Activated CD8-positive, alpha-beta T cell treated with anti-CD3 and anti-CD28 coated beads for 36 hours (primary cell): ENCODE measurements around the gene PDLIM7. TPM values are rescaled to one million over a fixed set of nuclear protein-coding genes. Genes with fewer than 3 reads are reported as not detected.

Experiments
- ATAC-seq: fragments of 200-7000 bp; cut with Tn5 transposase; one replicate; pipeline ENCODE4 v1.10.0; 2021; ENCODE audit warnings: mild to moderate bottlenecking, moderate library complexity
- CTCF ChIA-PET: fragments of 350-600 bp; sonication (Branson Sonifier 250); formaldehyde crosslinking; loops from one replicate; lab custom pipeline; 2021; ENCODE audit warnings: antibody characterized with exemption; lab: Charles Lee
- POLR2A ChIA-PET: fragments of 350-600 bp; sonication (Branson Sonifier 250); formaldehyde crosslinking; loops from one replicate; lab custom pipeline; 2021; ENCODE audit warnings: antibody characterized with exemption; lab: Charles Lee
- DNase-seq: peaks from one replicate; pipeline ENCODE4 v3.0.0-alpha.2; 2020
- H3K27ac Mint-ChIP-seq: one replicate; pipeline ENCODE4 v1.8.0; 2021; ENCODE audit warnings: mild to moderate bottlenecking, mixed read lengths
- H3K27me3 Mint-ChIP-seq: one replicate; pipeline ENCODE4 v1.8.0; 2021; ENCODE audit warnings: mixed read lengths
- H3K36me3 Mint-ChIP-seq: one replicate; pipeline ENCODE4 v1.8.0; 2021; ENCODE audit warnings: low read depth, mixed read lengths
- H3K4me1 Mint-ChIP-seq: one replicate; pipeline ENCODE4 v1.8.0; 2021; ENCODE audit warnings: low read depth, mixed read lengths
- H3K4me3 Mint-ChIP-seq: one replicate; pipeline ENCODE4 v1.8.0; 2021; ENCODE audit warnings: mild to moderate bottlenecking, moderate library complexity, mixed read lengths
- H3K9me3 Mint-ChIP-seq: one replicate; pipeline ENCODE4 v1.8.0; 2021; ENCODE audit warnings: mixed read lengths
- intact Hi-C: fragments of 100-400 bp; cut with micrococcal nuclease; formaldehyde crosslinking; loops from one replicate; pipeline ENCODE4 v1.10.0; 2022
- total RNA-seq, 2 experiments: library from RNA; stranded (reverse); gene quantifications; one replicate each; pipeline ENCODE4 v1.2.3, GENCODE V29; 2021
- TF ChIP-seq, protein P1 (sequence below): fragments of 200-600 bp; IDR thresholded peaks from one replicate; pipeline ENCODE4 v1.8.0; 2022; ENCODE audit warnings: antibody characterized with exemption, mild to moderate bottlenecking

The PDLIM7 gene
- total RNA-seq, 2 experiments from 2014 or later: 68.4 to 73.0 TPM

DNA sequence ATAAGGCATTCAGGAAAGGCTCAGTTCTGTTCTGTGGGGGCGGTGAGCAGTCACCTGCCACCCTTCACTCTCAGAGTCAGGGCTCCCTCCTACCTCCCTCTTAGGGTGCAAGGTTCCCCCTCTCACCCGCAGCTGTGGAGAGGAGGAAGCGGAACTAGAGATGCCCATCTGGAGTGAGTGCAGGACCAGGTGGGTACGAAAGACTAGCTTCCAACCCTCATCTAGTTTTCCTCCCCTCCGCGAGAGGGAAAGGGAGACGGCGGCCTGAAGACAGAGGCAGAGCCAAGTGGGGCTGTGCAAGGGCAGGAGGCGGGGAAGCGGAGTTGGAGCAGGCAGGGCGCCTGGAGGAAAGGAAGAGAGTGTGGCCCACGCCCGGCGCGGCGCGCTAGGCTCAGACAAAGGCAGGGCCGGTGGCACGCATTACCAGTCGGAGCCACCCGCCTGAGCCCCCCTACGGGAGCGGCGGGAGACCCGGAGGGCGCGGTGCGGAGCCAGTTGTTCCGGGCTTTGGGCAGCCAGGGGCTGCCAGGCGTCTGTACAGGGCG lies 43.5 kb downstream of the PDLIM7 start:
- no peaks in the 10 kb centered on the region for H3K27me3 Mint-ChIP-seq

DNA sequence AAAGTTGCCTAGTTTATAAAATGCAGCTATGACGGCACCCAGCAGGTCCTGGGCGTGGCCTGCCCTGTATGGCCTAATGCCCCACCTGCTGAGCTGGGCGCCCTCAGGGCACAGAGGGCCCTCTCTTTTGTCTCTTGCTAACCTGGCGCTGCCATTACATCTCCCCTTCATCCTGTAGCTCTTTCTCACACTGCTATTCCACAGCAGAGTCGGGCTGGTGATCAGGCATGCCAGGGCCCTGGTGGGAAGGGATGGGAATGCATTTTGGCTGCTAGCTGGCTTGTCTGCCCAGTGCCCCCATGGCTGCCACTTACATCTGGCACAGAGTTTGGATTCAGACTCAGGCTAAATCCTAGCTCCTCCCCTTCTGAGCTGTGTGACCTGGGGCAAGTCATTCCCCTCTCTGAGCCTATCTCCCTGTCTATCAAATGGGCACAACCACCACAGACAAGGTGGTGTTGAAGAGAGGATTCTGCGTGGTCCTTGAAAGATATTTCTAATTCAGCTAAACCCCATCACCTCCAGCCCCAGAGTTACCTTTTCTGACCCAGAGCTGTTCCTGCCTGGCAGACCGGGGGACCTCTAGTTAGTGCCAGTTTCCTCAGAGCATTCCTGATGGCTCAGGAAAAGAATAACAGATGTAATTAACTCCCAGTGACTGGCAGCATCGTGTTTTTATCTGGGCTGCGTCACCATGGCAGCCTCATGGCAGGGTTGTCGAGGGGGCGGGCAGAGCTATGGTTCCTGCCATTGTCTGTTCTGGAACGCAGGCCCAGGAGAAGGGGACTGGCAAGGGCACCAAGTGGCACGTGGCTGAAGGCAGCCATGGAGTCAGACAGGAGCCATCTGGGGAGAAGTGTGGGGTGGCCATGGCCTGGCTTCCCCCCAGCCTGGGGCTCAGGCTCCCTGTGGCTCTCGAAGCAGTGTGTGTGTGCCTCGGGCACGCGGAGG lies 44.4 kb downstream of the PDLIM7 start:
- H3K4me3 Mint-ChIP-seq: peak overlapping the region; percentile 81
- H3K36me3 Mint-ChIP-seq: peaks cover 12% of the 10 kb centered on the region
- ChIA-PET CTCF (interaction anchor here (0.7 to 17.9 kb wide), 14 partner anchors 11 to 144 kb away, joined by 3 to 415 read pairs (median 7); partner anchors contain the start of genes F12, PFN3 and PRR7), POLR2A (interaction anchor here (1.1 to 22.1 kb wide), 10 partner anchors 9 to 151 kb away, joined by 4 to 606 read pairs (median 26); partner anchors contain the start of genes DBN1, F12, GRK6 and PFN3)
- DNase-seq: no peak
- no peak for ATAC-seq
- TF ChIP-seq, protein P1, sequence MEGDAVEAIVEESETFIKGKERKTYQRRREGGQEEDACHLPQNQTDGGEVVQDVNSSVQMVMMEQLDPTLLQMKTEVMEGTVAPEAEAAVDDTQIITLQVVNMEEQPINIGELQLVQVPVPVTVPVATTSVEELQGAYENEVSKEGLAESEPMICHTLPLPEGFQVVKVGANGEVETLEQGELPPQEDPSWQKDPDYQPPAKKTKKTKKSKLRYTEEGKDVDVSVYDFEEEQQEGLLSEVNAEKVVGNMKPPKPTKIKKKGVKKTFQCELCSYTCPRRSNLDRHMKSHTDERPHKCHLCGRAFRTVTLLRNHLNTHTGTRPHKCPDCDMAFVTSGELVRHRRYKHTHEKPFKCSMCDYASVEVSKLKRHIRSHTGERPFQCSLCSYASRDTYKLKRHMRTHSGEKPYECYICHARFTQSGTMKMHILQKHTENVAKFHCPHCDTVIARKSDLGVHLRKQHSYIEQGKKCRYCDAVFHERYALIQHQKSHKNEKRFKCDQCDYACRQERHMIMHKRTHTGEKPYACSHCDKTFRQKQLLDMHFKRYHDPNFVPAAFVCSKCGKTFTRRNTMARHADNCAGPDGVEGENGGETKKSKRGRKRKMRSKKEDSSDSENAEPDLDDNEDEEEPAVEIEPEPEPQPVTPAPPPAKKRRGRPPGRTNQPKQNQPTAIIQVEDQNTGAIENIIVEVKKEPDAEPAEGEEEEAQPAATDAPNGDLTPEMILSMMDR: no peak
- intact Hi-C loops: loop anchor here (5.0 kb wide), 1 partner anchor 136 kb away; no protein-coding TSS in a partner anchor
- no peak overlapping the region for H3K27ac Mint-ChIP-seq
- peaks cover 36% of the 10 kb centered on the region for H3K4me1 Mint-ChIP-seq
- H3K27me3 Mint-ChIP-seq: no peaks in the 10 kb centered on the region
- no peaks in the 10 kb centered on the region for H3K9me3 Mint-ChIP-seq

More for the DNA sequence above, 43.5 kb downstream of the PDLIM7 start:
- DNase-seq: no peak
- ChIA-PET CTCF (interaction anchor here (1.0 to 17.9 kb wide), 21 partner anchors 10 to 145 kb away, joined by 3 to 415 read pairs (median 6); partner anchors contain the start of genes F12, GRK6, PFN3 and PRR7), POLR2A (interaction anchor here (1.1 to 22.1 kb wide), 9 partner anchors 10 to 152 kb away, joined by 4 to 606 read pairs (median 39); partner anchors contain the start of genes DBN1, GRK6, PFN3 and PRR7)
- peak overlapping the region; percentile 81 for H3K4me3 Mint-ChIP-seq
- peak overlapping the region; percentile 39 for H3K27ac Mint-ChIP-seq
- intact Hi-C loops: loop anchor here (2.0 to 5.0 kb wide), 2 partner anchors 51 to 137 kb away; no protein-coding TSS in a partner anchor
- no peaks in the 10 kb centered on the region for H3K9me3 Mint-ChIP-seq
- ATAC-seq: no peak
- TF ChIP-seq, protein P1: no peak
- peaks cover 28% of the 10 kb centered on the region for H3K4me1 Mint-ChIP-seq
- peaks cover 7% of the 10 kb centered on the region for H3K36me3 Mint-ChIP-seq

DNA sequence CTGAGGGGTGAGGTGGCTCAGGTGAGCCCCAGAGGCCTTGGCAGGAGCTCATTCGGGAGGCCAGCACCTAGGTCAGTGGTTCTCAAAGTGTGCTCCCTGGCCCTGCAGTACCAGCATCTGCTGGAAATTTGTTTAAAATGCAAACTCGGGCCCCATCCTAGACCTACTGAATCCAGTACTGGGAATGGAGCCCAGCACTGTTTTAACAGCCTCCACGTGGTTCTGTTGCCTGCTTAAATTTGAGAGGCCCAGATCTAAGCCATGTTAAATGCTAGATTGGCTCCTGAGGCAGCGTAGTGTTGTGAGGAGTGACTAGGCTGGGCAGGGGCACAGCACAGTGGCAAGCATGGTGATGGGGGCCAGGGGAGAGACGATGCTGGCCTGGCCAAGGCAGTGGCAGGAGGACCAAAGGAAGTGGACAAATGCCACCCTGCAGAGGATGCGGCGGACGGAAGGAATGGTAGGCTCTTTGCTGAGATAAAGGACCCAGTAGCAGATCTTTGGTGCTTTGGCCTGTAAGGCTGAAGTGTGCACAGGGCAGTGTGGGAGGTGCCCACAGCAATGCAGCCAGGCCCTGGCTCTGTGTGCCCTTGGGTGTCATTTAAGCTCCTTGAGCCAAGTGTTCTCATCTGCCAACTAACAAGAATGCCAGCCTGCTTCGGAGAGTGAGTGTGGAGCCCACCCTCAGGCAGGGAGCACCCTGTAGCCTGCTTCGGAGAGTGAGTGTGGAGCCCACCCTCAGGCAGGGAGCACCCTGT lies 46.6 kb downstream of the PDLIM7 start:
- TF ChIP-seq, protein P1: no peak
- ChIA-PET CTCF (interaction anchor here (1.4 to 17.9 kb wide), 5 partner anchors 10 to 133 kb away, joined by 4 to 415 read pairs (median 71); partner anchors contain the start of genes F12 and PFN3), POLR2A (interaction anchor here (2.3 to 22.1 kb wide), 5 partner anchors 12 to 60 kb away, joined by 7 to 606 read pairs (median 55); partner anchors contain the start of genes DBN1, F12 and GRK6)
- no peak for DNase-seq
- Mint-ChIP-seq H3K4me3 (no peak overlapping the region), H3K27ac (no peak overlapping the region), H3K27me3 (no peaks in the 10 kb centered on the region), H3K4me1 (peaks cover 33% of the 10 kb centered on the region), H3K9me3 (no peaks in the 10 kb centered on the region), H3K36me3 (peaks cover 8% of the 10 kb centered on the region)
- intact Hi-C loops: loop anchor here (5.0 kb wide), 1 partner anchor 134 kb away; no protein-coding TSS in a partner anchor
- ATAC-seq: no peak

DNA sequence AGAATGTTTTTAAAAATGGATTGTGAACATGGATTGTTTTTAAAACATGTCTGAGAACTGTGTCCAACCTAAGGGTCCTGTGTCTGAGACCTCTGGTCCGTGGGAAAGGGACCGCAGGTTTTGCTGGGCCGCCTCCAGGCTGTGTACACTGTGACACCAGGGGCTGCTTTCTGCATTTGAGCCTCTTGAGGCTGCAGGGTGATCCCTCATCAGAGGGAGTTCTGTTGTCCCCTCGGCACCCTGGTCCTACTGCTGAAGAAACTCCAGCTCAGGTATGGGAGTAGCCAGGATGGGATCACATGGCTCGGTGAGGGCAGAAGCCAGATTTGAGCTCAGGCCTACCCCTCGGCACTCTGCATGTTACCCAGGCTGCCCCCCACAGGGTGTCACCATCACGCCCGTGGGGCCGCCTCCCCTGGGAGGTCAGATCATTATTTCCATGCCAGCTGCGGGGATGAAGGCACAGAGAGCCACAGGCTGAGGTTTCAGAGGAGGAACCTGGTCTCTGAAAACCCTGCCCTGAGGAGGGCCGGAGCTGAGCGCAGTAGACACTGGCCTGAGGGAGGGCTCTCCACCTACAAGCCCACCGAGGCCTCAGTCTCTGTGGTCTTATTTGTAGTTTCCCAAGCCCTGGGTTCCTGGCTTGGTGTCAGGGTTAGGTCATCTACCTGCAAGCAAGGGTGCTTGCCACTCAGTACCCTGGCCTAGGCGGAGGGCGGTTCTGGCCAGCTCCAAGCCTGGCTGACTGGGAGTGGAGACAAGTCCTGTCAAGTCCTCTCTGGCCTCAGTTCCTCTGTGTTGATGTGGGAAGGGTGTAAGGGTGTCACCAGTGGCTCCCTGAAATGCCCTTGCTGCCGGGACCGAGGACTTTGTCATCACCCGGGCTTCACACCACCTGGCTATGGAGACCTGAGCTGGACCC lies 48.0 kb downstream of the PDLIM7 start:
- H3K36me3 Mint-ChIP-seq: peaks cover 8% of the 10 kb centered on the region
- TF ChIP-seq, protein P1: no peak
- H3K4me3 Mint-ChIP-seq: no peak overlapping the region
- no peak for DNase-seq
- no peak overlapping the region for H3K27ac Mint-ChIP-seq
- H3K4me1 Mint-ChIP-seq: peaks cover 48% of the 10 kb centered on the region
- intact Hi-C loops: loop anchor here (5.0 kb wide), 1 partner anchor 132 kb away; no protein-coding TSS in a partner anchor
- H3K27me3 Mint-ChIP-seq: no peaks in the 10 kb centered on the region
- no peak for ATAC-seq
- CTCF ChIA-PET: interaction anchor here (0.8 to 17.9 kb wide), 8 partner anchors 8 to 139 kb away, joined by 3 to 415 read pairs (median 6); partner anchors contain the start of genes F12 and PFN3
- POLR2A ChIA-PET: interaction anchor here (0.8 to 22.1 kb wide), 9 partner anchors 8 to 63 kb away, joined by 3 to 606 read pairs (median 10); partner anchors contain the start of genes DBN1 and GRK6
- no peaks in the 10 kb centered on the region for H3K9me3 Mint-ChIP-seq
